Adrenal gland (tissue), 12 donors: ENCODE results near the gene PRUNE1. TPM values are rescaled to one million over a fixed set of nuclear protein-coding genes. Genes with fewer than 3 reads are reported as not detected.
A peak's percentile ranks its signal among the peaks of the same experiment; 100 is the strongest.

Experiments
- DNase-seq, 7 donors: peaks; one replicate each; pipeline ENCODE4 v3.0.0-alpha.2; 2019 to 2020
- H3K27ac ChIP-seq, 5 donors: fragments of 200-600 bp; sonication (generic) in 4 of 5; 1 replicate in 3 of 5; 2 replicates in 2 of 5; pipeline versions ENCODE4 v1.5.1 to v1.8.0; 2016 to 2020; ENCODE audit warnings: mild to moderate bottlenecking in 1 of 5
- H3K27me3 ChIP-seq: fragments of 200-600 bp; 2 replicates; pipeline ENCODE4 v1.8.0; 2021
- H3K36me3 ChIP-seq, 2 donors: fragments of 200-600 bp; replicated peaks in 1 of 2; 1 replicate in 1 of 2; 2 replicates in 1 of 2; pipeline versions ENCODE4 v1.5.1 to v1.8.0; 2018 to 2022
- H3K4me1 ChIP-seq, 2 donors: fragments of 200-600 bp; replicated peaks in 1 of 2; 1 replicate in 1 of 2; 2 replicates in 1 of 2; pipeline versions ENCODE4 v1.5.1 to v1.8.0; 2018 to 2021
- H3K4me3 ChIP-seq, 4 donors: fragments of 200-600 bp; sonication (generic) in 3 of 4; one replicate each; pipeline ENCODE4 v1.5.1; 2016 to 2018
- H3K9me3 ChIP-seq, 3 donors: fragments of 200-600 bp; sonication (generic) in 1 of 3; replicated peaks in 1 of 3; 1 replicate in 2 of 3; 2 replicates in 1 of 3; pipeline versions ENCODE4 v1.5.1 to v1.8.0; 2016 to 2021
- POLR2A ChIP-seq, 2 donors: fragments of 450-650 bp; IDR thresholded peaks; one replicate each; pipeline ENCODE4 v1.6.1; 2017; ENCODE audit warnings: antibody characterized with exemption in 2 of 2, mild to moderate bottlenecking in 2 of 2, moderate library complexity in 1 of 2
- WGBS, 4 donors: extraction: QIAGEN DNeasy Blood & Tissue Kit in 2 of 4; methylation state at CpG; one replicate each; pipeline versions ENCODE4 v1.1.5 to v1.1.7; 2013 to 2017; 5-methylcytosine and 5-hydroxymethylcytosine counted together
- intact Hi-C, 2 donors: fragments of 100-400 bp; cut with DNase I; formaldehyde crosslinking; loops; one replicate each; pipeline versions ENCODE4 v1.14.1 to v1.15.0; 2022 to 2023
- polyA plus RNA-seq, 3 donors: library from polyadenylated mRNA; stranded (reverse); fragments of 200-250 nt in 2 of 3; fragments of 350-450 nt in 1 of 3; fragmentation: Illumina TruSeq in 1 of 3; extraction: RNeasy Lipid Tissue Mini Kit (QIAGEN cat#74804) in 1 of 3; gene quantifications; one replicate each; pipeline ENCODE4 v1.2.3, GENCODE V29; 2013 to 2014
- total RNA-seq, 9 donors: library from RNA; depleted of rRNA in 4 of 9; stranded (reverse); fragments of >200 nt in 4 of 9; fragments of 120-200 nt in 1 of 9; fragmentation: NEBNext Ultra II Directional in 1 of 9; extraction: Animal tissue kit (Norgen Biotek cat#: 25700) in 1 of 9; gene quantifications; one replicate each; pipeline versions ENCODE4 v1.1.0 to v1.2.4, GENCODE V29; 2013 to 2023
- TF ChIP-seq, protein P1 (sequence below), 6 experiments: fragments of 450-650 bp in 4 of 6; fragments of 200-600 bp in 2 of 6; sonication (generic) in 1 of 6; IDR thresholded peaks; 1 replicate in 5 of 6; 2 replicates in 1 of 6; pipeline versions ENCODE4 v1.5.1 to v1.8.0; 2016 to 2021; ENCODE audit warnings: antibody characterized with exemption in 6 of 6, mild to moderate bottlenecking in 2 of 6, moderate library complexity in 1 of 6
- donor health status: healthy with polysubstance abuse.
- donor health status: Bipolar disorder and iron deficiency.
- donor health status: DM: yes; HTN: yes; CAD: no.
- donor health status: DM: no; HTN: no; CAD: no.
- donor health status: DM: no; HTN: no; CAD: no.
- donor health status: DM: yes; HTN: yes; CAD: no.

Gene PRUNE1
- total and polyA plus RNA-seq, 12 donors: 10.2 to 25.7 (median 16.4) TPM

DNA sequence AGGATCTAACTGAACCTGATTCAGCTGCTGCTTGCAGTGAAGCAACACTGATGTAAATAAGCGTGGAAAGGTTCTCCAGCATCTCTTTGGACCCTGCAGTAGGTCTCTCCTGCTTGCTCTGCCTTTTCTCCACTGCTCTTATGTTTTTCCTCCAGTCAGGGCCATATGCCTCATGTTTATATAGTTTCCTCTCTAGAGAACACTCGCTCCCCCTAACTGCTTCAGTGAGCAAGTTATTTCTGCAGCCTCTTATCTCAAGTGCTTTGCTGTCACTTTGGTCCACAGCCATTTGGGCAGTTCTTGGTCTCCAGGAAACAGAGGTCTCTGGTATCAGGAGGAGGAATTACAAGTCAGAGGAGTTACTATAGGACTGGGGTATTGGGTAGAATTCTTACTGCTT, 5.3 kb downstream of the PRUNE1 start:
- no peaks in the 10 kb centered on the region for H3K9me3 ChIP-seq
- H3K27ac ChIP-seq: peak overlapping the region in 3 of 5 donors; percentile 30 to 74 (median 63)
- no peak overlapping the region for H3K4me3 ChIP-seq
- intact Hi-C loops: no loop called here
- DNase-seq: peak in 4 of 7 donors; percentile 46 to 62 (median 57)
- no peak for TF ChIP-seq POLR2A (IDR thresholded peaks at IDR 0.05)
- TF ChIP-seq, protein P1, sequence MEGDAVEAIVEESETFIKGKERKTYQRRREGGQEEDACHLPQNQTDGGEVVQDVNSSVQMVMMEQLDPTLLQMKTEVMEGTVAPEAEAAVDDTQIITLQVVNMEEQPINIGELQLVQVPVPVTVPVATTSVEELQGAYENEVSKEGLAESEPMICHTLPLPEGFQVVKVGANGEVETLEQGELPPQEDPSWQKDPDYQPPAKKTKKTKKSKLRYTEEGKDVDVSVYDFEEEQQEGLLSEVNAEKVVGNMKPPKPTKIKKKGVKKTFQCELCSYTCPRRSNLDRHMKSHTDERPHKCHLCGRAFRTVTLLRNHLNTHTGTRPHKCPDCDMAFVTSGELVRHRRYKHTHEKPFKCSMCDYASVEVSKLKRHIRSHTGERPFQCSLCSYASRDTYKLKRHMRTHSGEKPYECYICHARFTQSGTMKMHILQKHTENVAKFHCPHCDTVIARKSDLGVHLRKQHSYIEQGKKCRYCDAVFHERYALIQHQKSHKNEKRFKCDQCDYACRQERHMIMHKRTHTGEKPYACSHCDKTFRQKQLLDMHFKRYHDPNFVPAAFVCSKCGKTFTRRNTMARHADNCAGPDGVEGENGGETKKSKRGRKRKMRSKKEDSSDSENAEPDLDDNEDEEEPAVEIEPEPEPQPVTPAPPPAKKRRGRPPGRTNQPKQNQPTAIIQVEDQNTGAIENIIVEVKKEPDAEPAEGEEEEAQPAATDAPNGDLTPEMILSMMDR (IDR thresholded peaks at IDR 0.05): no peak
- WGBS, 4 donors: 42 to 44% (median 43%) methylated on average over 2 of the region's 2 CpGs
- peaks cover 0 to 9% of the 10 kb centered on the region in 2 donors for H3K36me3 ChIP-seq
- peaks cover 4 to 40% of the 10 kb centered on the region in 2 donors for H3K4me1 ChIP-seq
- H3K27me3 ChIP-seq: no peaks in the 10 kb centered on the region

GRCh38 chr1:151024540-151025146, 16.4 kb downstream of the PRUNE1 start:
- intact Hi-C loops: loop anchor here in 1 of 2 donors (10.0 kb wide), 1 partner anchor 130 kb away; the partner anchor contains the start of gene TNFAIP8L2
- TF ChIP-seq, protein P1 (IDR thresholded peaks at IDR 0.05): peak; percentile 61 to 85 (median 74)
- no peak for TF ChIP-seq POLR2A (IDR thresholded peaks at IDR 0.05)
- H3K4me3 ChIP-seq: no peak overlapping the region
- no peaks in the 10 kb centered on the region for H3K9me3 ChIP-seq
- 15 to 23% (median 18%) methylated on average over 5 to 6 of the region's 6 CpGs for WGBS, 4 donors
- DNase-seq: peak; percentile 79 to 93 (median 88)
- H3K4me1 ChIP-seq: peaks cover 0 to 5% of the 10 kb centered on the region in 2 donors
- no peaks in the 10 kb centered on the region for H3K27me3 ChIP-seq
- H3K27ac ChIP-seq: peak overlapping the region in 1 of 5 donors; percentile 41
- peaks cover 0 to 33% of the 10 kb centered on the region in 2 donors for H3K36me3 ChIP-seq

- Histone ChIP-seq H3K4me3 (no peak overlapping the region), H3K36me3 (peaks cover 0 to 49% of the 10 kb centered on the region in 2 donors), H3K9me3 (no peaks in the 10 kb centered on the region), H3K27me3 (no peaks in the 10 kb centered on the region), H3K4me1 (peaks cover 0 to 5% of the 10 kb centered on the region in 2 donors), H3K27ac (no peak overlapping the region)
- DNase-seq: no peak
- TF ChIP-seq, protein P1 (IDR thresholded peaks at IDR 0.05): no peak
- intact Hi-C loops: loop anchor here in 1 of 2 donors (10.0 kb wide), 1 partner anchor 128 kb away; the partner anchor contains the start of gene TNFAIP8L2
Measured at GRCh38 chr1:151026460-151026859, 18.2 kb downstream of the PRUNE1 start.

DNA sequence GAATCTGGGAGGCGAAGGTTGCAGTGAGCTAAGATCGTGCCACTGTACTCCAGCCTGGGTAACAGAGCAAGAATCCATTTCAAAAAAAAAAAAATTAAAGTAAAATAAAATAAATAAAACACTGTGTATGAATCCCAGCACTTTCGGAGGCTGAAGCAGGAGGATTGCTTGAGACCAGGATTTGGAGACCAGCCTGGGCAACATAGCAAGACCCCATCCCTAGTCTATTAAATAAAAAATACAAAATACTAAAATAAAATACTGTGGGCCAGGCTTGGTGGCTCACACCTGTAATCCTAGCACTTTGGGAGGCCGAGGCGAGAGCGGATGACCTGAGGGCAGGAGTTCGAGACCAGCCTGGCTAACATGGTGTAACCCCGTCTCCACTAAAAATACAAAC, 23.9 kb downstream of the PRUNE1 start:
- DNase-seq: no peak
- Histone ChIP-seq H3K4me3 (no peak overlapping the region), H3K4me1 (no peaks in the 10 kb centered on the region), H3K9me3 (no peaks in the 10 kb centered on the region), H3K27me3 (no peaks in the 10 kb centered on the region), H3K36me3 (peaks cover 0 to 49% of the 10 kb centered on the region in 2 donors), H3K27ac (no peak overlapping the region)
- intact Hi-C loops: no loop called here
- 95 to 96% (median 96%) methylated on average over 8 of the region's 8 CpGs for WGBS, 4 donors
- no peak for TF ChIP-seq POLR2A (IDR thresholded peaks at IDR 0.05)
- TF ChIP-seq, protein P1 (IDR thresholded peaks at IDR 0.05): no peak
